ENCODE results near the gene C1QL3. TPM values are rescaled to one million over a fixed set of nuclear protein-coding genes. Genes with fewer than 3 reads are reported as not detected.

Gene C1QL3
- total RNA-seq, 1 experiment from 2014 or later: 4.0 TPM

- no peak overlapping the region for H3T11ph ChIP-seq (ENCODE audit: low read length)
- H4K5ac ChIP-seq (ENCODE audit: insufficient read length, low read depth, low read length): no peak overlapping the region
- H3K56ac ChIP-seq (ENCODE audit: insufficient read length, low read depth, low read length): no peak overlapping the region
- no peak overlapping the region for H2BK120ac ChIP-seq (ENCODE audit: low read depth, low read length, poor library complexity, severe bottlenecking)
- H3K4me1 ChIP-seq (ENCODE audit: insufficient read depth, low read length): no peaks in the 10 kb centered on the region
- H3K18ac ChIP-seq (ENCODE audit: insufficient read length, low read depth, low read length): no peak overlapping the region
- no peaks in the 10 kb centered on the region for H3K27me3 ChIP-seq (ENCODE audit: insufficient read depth, low read length)
- no peak overlapping the region for H3K27ac ChIP-seq (ENCODE audit: insufficient read length, low read depth, low read length)
- H3K27ac Mint-ChIP-seq: no peak overlapping the region
- no peaks in the 10 kb centered on the region for H3K9me3 ChIP-seq (ENCODE audit: control insufficient read depth, low read depth, low read length)
- no peak overlapping the region for H2BK12ac ChIP-seq (ENCODE audit: insufficient read length, low read depth, low read length)
- H4K20me1 ChIP-seq (ENCODE audit: control insufficient read depth, insufficient read depth, insufficient read length): no peaks in the 10 kb centered on the region
- TF ChIP-seq, protein P1, sequence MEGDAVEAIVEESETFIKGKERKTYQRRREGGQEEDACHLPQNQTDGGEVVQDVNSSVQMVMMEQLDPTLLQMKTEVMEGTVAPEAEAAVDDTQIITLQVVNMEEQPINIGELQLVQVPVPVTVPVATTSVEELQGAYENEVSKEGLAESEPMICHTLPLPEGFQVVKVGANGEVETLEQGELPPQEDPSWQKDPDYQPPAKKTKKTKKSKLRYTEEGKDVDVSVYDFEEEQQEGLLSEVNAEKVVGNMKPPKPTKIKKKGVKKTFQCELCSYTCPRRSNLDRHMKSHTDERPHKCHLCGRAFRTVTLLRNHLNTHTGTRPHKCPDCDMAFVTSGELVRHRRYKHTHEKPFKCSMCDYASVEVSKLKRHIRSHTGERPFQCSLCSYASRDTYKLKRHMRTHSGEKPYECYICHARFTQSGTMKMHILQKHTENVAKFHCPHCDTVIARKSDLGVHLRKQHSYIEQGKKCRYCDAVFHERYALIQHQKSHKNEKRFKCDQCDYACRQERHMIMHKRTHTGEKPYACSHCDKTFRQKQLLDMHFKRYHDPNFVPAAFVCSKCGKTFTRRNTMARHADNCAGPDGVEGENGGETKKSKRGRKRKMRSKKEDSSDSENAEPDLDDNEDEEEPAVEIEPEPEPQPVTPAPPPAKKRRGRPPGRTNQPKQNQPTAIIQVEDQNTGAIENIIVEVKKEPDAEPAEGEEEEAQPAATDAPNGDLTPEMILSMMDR (conservative IDR thresholded peaks at IDR 0.05): no peak
- peaks cover 0 to 3% (median 0%) of the 10 kb centered on the region in 3 experiments; a peak in 1 of 7 replicates for H3K36me3 Mint-ChIP-seq (ENCODE audit: insufficient read depth in 1 of 3, low read depth in 3 of 3)
- no peaks in the 10 kb centered on the region for H3K4me1 Mint-ChIP-seq
- no peak overlapping the region for H4K91ac ChIP-seq (ENCODE audit: insufficient read length, low read depth, low read length)
- H2AK5ac ChIP-seq (ENCODE audit: insufficient read length, low read length): no peak overlapping the region
- no peak overlapping the region for H2AFZ ChIP-seq (ENCODE audit: low read length)
- H3K4me3 Mint-ChIP-seq: no peak overlapping the region
- no CpG with 5 or more reads among the region's 11 CpGs for WGBS (ENCODE audit: extremely low coverage, insufficient read length, low lambda C conversion rate)
- H3K14ac ChIP-seq (ENCODE audit: insufficient read depth, low read length): no peak overlapping the region
- DNase-seq: no peak
- H2BK20ac ChIP-seq (ENCODE audit: low read depth, low read length, poor library complexity, severe bottlenecking): no peak overlapping the region
- H3K23ac ChIP-seq (ENCODE audit: insufficient read length, low read depth, low read length): no peak overlapping the region
- H3K79me2 ChIP-seq (ENCODE audit: insufficient read depth, low read length): no peaks in the 10 kb centered on the region
- H3K9ac ChIP-seq (ENCODE audit: extremely low read depth, insufficient read length, low read length): no peak overlapping the region
- no peak overlapping the region for H3K4me2 ChIP-seq (ENCODE audit: insufficient read depth, insufficient read length, low read length)
- no peaks in the 10 kb centered on the region for H3K23me2 ChIP-seq (ENCODE audit: insufficient read length, low read depth, low read length, poor library complexity, severe bottlenecking)
- H2BK15ac ChIP-seq (ENCODE audit: low read depth, low read length): no peak overlapping the region
- no peak overlapping the region for H2BK5ac ChIP-seq (ENCODE audit: insufficient read length, low read length)
- no peaks in the 10 kb centered on the region for H3K9me3 Mint-ChIP-seq
- H4K8ac ChIP-seq (replicated peaks; ENCODE audit: insufficient read length, low read depth, low read length): no peak overlapping the region
- no peak overlapping the region for H3K4ac ChIP-seq (ENCODE audit: low read depth, low read length)
- no peaks in the 10 kb centered on the region for H3K27me3 Mint-ChIP-seq (ENCODE audit: low read depth)
- H3K79me1 ChIP-seq (ENCODE audit: insufficient read depth, low read depth, low read length, poor library complexity, severe bottlenecking): no peaks in the 10 kb centered on the region
Measured at GRCh38 chr10:16483241-16483917, 38.3 kb downstream of the C1QL3 start.

All from H9 (cell line).